ENCODE data around the gene GALM.
"Not testable (repeated sequence)": the region's sequence is repeated elsewhere in the genome, so short reads cannot be mapped to it uniquely, and the experiment has no call there.

The GALM gene

DNA sequence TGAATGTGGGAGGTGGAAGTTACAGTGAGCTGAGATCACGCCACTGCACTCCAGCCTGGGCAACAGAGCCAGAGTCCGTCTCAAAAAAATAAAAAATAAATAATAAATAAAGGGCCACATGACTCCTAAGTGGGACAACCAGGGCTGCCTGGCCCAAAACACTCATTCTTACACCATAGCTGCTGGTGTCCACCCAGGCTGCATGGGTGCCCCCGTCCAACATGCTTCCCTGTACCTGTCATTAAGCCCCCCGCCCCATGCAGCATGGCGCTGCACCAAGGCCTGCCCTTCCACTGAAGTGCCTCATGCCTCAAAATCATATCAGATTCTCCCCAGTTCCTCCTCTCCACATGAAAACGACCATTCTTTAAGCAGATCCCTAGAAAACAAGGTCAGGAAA lies 10.8 kb downstream of the GALM start:
- no peak for DNase-seq (ENCODE audit: low read depth in 1 of 2, low spot score in 1 of 2)

DNA sequence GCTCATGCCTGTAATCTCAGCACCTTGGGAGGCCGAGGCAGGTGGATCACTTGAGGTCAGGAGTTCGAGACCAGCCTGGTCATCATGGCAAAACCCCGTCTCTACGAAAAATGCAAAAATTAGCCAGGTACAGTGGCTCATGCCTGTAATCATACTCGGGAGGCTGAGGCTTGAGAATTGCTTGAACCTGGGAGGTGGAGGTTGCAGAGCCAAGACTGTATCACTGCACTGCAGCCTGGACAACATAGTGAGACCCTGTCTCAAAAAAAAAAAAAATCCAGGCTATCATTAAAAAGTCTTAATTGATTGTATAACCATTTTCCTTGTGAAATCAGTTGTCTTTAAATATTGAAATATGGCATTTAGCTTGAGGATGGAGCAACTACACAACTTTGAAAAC lies 15.0 kb downstream of the GALM start:
- DNase-seq (ENCODE audit: low read depth in 1 of 2, low spot score in 1 of 2), result not testable (repeated sequence)

DNA sequence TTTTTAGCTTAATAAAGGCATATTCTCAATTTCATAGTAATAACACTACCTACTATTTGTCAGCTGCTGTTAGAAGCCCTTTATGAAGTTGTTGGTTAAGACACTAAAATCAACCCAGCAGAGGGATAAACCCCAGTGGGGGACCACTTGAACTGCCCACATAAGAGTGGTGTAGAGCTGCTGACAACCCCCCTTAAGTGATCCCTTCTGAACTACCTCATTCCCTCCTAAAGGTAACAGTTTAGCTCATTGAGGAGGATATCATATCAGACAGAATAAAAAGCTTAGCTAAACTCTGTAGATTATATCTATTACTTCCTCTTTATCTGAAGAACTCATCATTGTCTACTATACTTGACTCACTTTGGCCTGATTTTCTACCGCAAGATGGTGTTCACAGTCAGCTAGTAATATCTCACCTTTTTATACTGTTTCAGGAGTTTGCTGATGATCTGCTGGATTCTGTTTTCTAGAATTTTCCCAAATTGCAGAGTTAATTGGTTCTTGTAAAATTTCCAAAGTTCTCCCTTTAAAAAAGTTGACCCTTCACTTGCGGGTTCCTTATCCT lies 16.2 kb downstream of the GALM start:
- DNase-seq (ENCODE audit: low read depth in 1 of 2, low spot score in 1 of 2), result no peak

GRCh38 chr2:38682620-38683019 lies 16.7 kb downstream of the GALM start:
- not testable (repeated sequence) for DNase-seq (ENCODE audit: low read depth in 1 of 2, low spot score in 1 of 2)

GRCh38 chr2:38683766-38684165 lies 17.9 kb downstream of the GALM start:
- no peak for DNase-seq (ENCODE audit: low read depth in 1 of 2, low spot score in 1 of 2)

DNA sequence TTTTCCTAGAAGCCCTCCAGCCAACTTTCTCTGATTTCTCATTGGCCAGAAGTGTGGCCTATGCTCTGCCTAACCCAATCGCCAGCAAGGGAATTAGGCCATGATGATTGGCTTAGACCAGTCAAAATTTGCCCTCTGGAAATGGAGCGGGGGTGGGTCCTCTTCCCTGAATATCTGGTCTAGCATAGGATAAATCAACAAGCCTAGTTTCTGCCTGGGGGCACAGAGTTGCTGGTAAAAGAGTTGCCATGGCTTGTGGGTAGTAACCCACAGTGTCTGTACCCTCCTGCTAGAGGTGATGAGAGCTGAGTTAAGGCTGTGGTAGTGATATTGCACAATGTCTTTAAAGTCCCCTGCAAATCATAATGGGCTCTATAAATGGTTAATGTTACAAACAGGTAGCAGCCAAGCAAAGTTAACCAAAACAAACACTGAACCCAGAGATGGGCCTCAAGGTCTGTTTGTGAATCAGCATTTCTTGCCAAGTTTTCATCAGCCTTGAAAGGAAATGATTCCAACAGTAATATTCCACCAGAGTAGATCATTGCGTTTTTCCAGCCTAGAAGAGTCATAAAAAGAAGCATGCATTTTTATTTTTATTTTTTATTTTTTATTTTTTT lies 19.3 kb downstream of the GALM start:
- no peak for DNase-seq (ENCODE audit: low read depth in 1 of 2, low spot score in 1 of 2)

DNA sequence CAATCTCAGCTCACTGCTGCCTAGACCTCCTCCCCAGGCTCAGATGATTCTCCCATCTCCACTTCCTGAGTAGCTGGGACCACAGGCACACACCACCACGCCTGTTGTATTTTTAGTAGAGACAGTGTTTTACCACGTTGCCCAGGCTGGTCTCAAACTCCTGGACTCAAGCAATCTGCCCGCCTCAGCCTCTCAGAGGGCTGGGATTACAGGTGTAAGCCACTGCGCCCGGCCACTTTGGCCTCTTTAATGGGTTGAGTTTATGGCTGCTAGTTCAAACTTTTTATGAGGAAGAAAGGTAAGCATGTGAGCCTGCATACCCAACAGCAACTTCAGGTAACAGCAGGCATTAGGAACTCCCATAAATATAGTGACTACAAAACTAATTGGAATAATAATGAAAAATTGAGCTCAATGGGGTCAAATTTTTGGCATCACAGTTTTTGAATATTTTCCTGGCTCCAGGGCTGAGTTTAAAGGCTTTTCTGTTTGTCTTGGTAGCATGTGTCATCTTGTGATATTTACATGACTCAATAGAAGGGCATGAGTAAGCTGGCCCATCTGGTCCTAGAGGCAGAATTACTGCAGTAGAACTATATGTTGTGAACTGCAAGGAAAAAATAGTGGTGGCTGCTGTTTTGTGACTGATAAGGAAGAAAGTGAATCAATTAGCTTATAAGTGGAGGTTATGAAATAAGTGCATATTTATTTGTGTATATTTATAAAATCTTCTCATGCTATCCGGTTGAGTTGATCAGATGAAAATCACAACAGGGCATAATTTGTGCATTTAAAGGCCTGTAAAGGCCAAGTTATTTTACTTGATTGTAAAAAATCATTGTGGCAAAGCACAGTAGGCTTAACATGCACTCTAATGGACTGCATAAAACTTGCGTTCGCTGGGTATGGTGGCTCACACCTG lies 24.8 kb downstream of the GALM start:
- DNase-seq (ENCODE audit: low read depth in 1 of 2, low spot score in 1 of 2), result no peak

DNA sequence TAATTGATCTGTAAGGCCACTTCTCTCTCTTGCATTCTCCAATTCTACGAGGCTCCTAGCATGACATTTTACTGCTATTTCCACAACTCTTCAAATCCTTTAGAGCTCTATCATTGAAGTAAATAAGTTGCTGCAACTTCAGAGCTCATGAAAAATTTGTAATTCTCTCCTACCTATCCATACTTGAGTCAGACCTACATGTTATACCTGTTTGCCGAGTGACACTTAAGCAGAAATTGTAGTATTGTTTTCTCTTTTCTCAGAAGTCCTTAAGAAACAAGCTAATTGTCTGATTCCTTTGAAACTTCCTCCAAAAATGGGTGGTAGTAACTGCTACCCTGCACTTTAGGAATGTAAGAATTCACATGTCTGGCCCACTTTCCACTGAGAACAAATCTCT lies 26.1 kb downstream of the GALM start:
- DNase-seq (ENCODE audit: low read depth in 1 of 2, low spot score in 1 of 2), result no peak

DNA sequence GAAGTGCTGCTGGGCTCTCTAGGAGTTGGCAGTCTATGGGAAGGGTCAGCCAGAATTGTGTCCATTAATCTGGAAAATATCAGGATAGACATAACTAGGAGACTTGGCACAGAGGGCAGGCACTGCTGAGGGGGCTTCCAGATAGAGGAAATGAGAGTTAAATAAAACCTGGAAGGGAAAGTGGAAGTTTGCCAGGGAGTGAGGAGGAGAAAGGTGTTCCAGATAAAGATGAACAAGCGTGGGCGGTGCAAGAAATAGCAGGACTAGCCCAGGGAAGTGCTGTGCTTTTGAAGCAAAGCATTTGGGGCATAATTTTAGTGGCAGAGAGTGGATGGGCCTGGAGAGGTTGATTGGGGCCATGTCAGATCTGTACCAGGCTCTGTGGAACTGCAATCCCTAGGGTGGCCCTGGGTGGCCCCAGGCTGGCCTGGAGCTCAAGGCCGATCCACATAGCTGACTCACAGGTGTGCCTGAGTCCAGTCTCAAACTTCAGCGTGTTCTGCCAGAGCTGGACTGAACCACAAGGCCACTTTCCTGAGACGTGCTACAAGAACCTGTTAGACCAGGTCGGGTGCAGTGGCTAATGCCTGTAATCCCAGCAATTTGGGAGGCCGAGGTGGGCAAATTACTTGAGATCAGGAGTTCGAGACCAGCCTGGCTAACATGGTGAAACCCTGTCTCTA lies 26.9 kb downstream of the GALM start:
- no peak for DNase-seq (ENCODE audit: low read depth in 1 of 2, low spot score in 1 of 2)

GRCh38 chr2:38697116-38697840 lies 31.4 kb downstream of the GALM start:
- DNase-seq (ENCODE audit: low read depth in 1 of 2, low spot score in 1 of 2), result no peak

GRCh38 chr2:38698467-38699003 lies 32.6 kb downstream of the GALM start:
- DNase-seq (ENCODE audit: low read depth in 1 of 2, low spot score in 1 of 2), result no peak

DNA sequence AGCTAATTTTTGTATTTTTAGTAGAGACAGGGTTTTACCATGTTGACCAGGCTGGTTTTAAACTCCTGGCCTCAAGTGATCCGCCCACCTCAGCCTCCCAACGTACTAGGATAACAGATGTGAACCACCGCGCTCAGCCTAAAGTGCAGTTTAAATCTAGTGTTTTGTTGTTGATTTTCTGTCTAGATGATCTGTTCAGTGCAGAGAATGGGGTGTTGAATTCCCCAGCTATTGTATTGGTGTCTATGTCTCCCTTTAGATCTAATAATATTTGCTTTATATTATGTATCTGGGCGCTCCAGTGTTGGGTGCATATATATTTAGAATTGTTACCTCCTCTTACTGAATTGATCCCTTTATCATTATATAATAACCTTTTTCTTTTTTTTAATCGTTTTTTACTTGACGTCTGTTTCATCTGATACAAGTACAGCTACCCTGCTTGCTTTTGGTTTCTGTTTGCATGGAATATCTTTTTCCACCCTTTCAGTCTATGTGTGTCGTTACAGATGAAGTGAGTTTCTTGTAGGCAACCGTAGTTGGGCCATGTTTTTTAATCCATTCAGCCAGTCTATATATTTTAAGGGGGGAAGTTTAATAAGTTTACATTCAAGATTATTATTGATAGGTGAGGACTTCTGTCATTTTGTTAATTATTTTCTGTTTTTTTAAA lies 34.3 kb downstream of the GALM start:
- DNase-seq (ENCODE audit: low read depth in 1 of 2, low spot score in 1 of 2), result no peak

DNA sequence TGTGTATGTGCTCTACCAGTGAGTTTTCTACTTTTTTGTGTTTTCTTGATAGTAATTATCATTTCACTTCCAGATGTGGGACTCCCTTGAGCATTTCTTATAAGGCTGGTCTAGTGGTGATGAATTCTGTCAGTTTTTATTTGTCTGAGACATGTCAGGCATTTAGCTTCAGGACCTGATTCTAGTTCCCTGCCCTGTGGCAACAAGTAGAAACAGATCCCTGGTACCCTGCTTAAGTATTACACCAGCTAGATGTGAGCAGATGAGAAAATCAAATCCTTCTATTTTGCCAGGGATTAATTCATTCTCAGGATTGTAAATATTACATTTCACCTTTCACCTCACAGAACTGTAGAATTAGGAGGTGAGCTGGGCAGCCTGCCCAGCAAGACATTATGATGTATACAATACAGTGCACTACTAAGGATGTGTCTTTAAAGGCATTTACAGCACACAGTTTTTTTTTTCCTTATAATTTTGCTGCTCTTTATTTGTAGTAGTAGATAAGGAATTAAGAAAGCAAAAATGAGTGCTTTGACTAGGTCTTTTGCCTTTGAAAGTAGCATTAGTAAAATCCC lies 35.1 kb downstream of the GALM start:
- no peak for DNase-seq (ENCODE audit: low read depth in 1 of 2, low spot score in 1 of 2)

DNA sequence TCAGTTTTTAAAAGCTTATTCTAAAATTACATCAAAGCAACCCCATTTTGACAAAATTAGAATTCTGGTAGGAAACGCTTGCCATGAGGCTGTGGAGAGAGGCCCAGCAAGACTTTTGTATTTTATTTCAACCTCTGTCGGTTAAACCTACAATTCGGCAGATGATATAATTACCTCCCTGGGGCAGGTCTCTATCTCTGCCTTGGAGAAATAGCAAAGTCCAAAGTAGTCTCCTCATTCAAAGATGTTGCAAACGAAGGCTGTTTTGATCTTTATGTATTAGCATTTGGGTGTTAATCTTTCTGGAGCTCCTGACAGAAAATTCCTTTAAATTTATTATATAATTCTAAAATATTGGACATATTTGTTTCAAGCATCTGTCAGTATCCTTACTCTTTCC lies 35.6 kb downstream of the GALM start:
- DNase-seq (ENCODE audit: low read depth in 1 of 2, low spot score in 1 of 2), result no peak

GRCh38 chr2:38702413-38702812 lies 36.5 kb downstream of the GALM start:
- DNase-seq (ENCODE audit: low read depth in 1 of 2, low spot score in 1 of 2), result no peak

GRCh38 chr2:38703336-38703735 lies 37.4 kb downstream of the GALM start:
- not testable (repeated sequence) for DNase-seq (ENCODE audit: low read depth in 1 of 2, low spot score in 1 of 2)

GRCh38 chr2:38704664-38705063 lies 38.8 kb downstream of the GALM start:
- DNase-seq (ENCODE audit: low read depth in 1 of 2, low spot score in 1 of 2), result no peak

GRCh38 chr2:38706846-38707345 lies 41.0 kb downstream of the GALM start:
- no peak for DNase-seq (ENCODE audit: low read depth in 1 of 2, low spot score in 1 of 2)

GRCh38 chr2:38708491-38708890 lies 42.6 kb downstream of the GALM start:
- DNase-seq (ENCODE audit: low read depth in 1 of 2, low spot score in 1 of 2), result not testable (repeated sequence)

Data from stimulated activated CD4-positive, alpha-beta T cell treated with anti-CD3 and anti-CD28 coated beads, Interleukin-15, amount 100 ng/mL, for 1 hour (primary cell).